HepG2 (cell line): ENCODE data around the gene P4HB. TPM values are rescaled to one million over a fixed set of nuclear protein-coding genes. Genes with fewer than 3 reads are reported as not detected.

Source experiments
- BORCS8-MEF2B ChIP-seq: sonication (generic); formaldehyde crosslinking; IDR thresholded peaks from 2 replicates; pipeline ENCODE4 v1.8.0; 2022; ENCODE audit warnings: mild to moderate bottlenecking, missing genetic modification reagents
- KDM3A ChIP-seq: IDR thresholded peaks from 2 replicates; pipeline ENCODE4 v1.6.1; 2018; ENCODE audit warnings: low read depth, missing compliant biosample characterization
- KDM4B ChIP-seq: sonication (generic); formaldehyde crosslinking; IDR thresholded peaks from 2 replicates; pipeline ENCODE4 v1.4.0; 2020; ENCODE audit warnings: missing genetic modification reagents
- MLLT10 ChIP-seq: sonication (generic); formaldehyde crosslinking; IDR thresholded peaks from 2 replicates; pipeline ENCODE4 v1.4.0; 2020; ENCODE audit warnings: missing genetic modification reagents
- NR2F1 ChIP-seq, 2 experiments: fragments of 450-650 bp in 1 of 2; formaldehyde crosslinking in 1 of 2; IDR thresholded peaks; 2 replicates each; pipeline versions ENCODE4 v1.5.0 to v1.6.1; 2016 to 2020; ENCODE audit warnings: mild to moderate bottlenecking in 1 of 2, missing compliant biosample characterization in 1 of 2, missing genetic modification reagents in 1 of 2, moderate library complexity in 1 of 2
- RAD51 ChIP-seq: fragments of 450-650 bp; IDR thresholded peaks from 2 replicates; pipeline ENCODE4 v1.6.1; 2016; ENCODE audit warnings: borderline replicate concordance
- SAP130 ChIP-seq: IDR thresholded peaks from 2 replicates; pipeline ENCODE4 v1.6.1; 2016; ENCODE audit warnings: low read depth
- STAT6 ChIP-seq: sonication (generic); formaldehyde crosslinking; IDR thresholded peaks from 2 replicates; pipeline ENCODE4 v1.4.0; 2020; ENCODE audit warnings: missing genetic modification reagents, mild to moderate bottlenecking, borderline replicate concordance
- TBX2 ChIP-seq: sonication (generic); formaldehyde crosslinking; IDR thresholded peaks from 2 replicates; pipeline ENCODE4 v1.5.0; 2020; ENCODE audit warnings: missing genetic modification reagents, mild to moderate bottlenecking, borderline replicate concordance
- ZBTB25 ChIP-seq: IDR thresholded peaks from 2 replicates; pipeline ENCODE4 v1.6.1; 2018; ENCODE audit warnings: missing genetic modification reagents
- ZBTB26 ChIP-seq: IDR thresholded peaks from 2 replicates; pipeline ENCODE4 v1.6.1; 2016; ENCODE audit warnings: missing compliant biosample characterization, missing genetic modification reagents, borderline replicate concordance
- ZKSCAN1 ChIP-seq: fragments of 150-350 bp; IDR thresholded peaks from 2 replicates; pipeline ENCODE4 v1.6.1; 2014; ENCODE audit warnings: low read length
- ZNF20 ChIP-seq: sonication (generic); formaldehyde crosslinking; IDR thresholded peaks from 2 replicates; pipeline ENCODE4 v1.4.0; 2020; ENCODE audit warnings: mild to moderate bottlenecking, moderate library complexity, missing genetic modification reagents
- ZNF44 ChIP-seq: sonication (generic); formaldehyde crosslinking; IDR thresholded peaks from 2 replicates; pipeline ENCODE4 v1.5.1; 2020; ENCODE audit warnings: mild to moderate bottlenecking, missing genetic modification reagents
- ZNF503 ChIP-seq: sonication (generic); formaldehyde crosslinking; IDR thresholded peaks from 2 replicates; pipeline ENCODE4 v1.4.0; 2020; ENCODE audit warnings: missing genetic modification reagents
- ZNF512B ChIP-seq: sonication (generic); formaldehyde crosslinking; IDR thresholded peaks from 2 replicates; pipeline ENCODE4 v1.5.1; 2020; ENCODE audit warnings: missing genetic modification reagents, mild to moderate bottlenecking, borderline replicate concordance
- ZSCAN29 ChIP-seq: sonication (generic); formaldehyde crosslinking; conservative IDR thresholded peaks from 2 replicates; pipeline ENCODE4 v1.4.0; 2020; ENCODE audit warnings: mild to moderate bottlenecking, missing genetic modification reagents
- polyA plus RNA-seq, 8 experiments: library from polyadenylated mRNA; depleted of rRNA in 3 of 8; stranded (reverse) in 7 of 8; unstranded in 1 of 8; fragments of >200 nt; fragmentation: Illumina TruSeq in 4 of 8; extraction: Trizol in 4 of 8; gene quantifications; 2 replicates each; pipeline versions ENCODE4 v1.2.1 to v1.2.3, GENCODE V29; 2011 to 2016; ENCODE audit warnings: low read depth in 4 of 8, missing spikeins in 1 of 8, mixed read lengths in 1 of 8; ENCODE audit not compliant: insufficient read depth in 1 of 8
- total RNA-seq, 5 experiments: library from RNA; depleted of rRNA; stranded (reverse); fragments of >200 nt; fragmentation: Illumina TruSeq; extraction: Trizol; gene quantifications; 2 replicates each; pipeline ENCODE4 v1.2.3, GENCODE V29; 2016; ENCODE audit warnings: low read depth in 1 of 5

Gene P4HB
- total and polyA plus RNA-seq, 2 of the 13 experiments (the other 11 are each of a cell fraction or from before 2014, with no cell fraction given): 185 to 782 TPM

GRCh38 chr17:81870131-81870980, 10.0 kb upstream of the P4HB start (continued):
- TF ChIP-seq ZBTB26 (CRISPR knock-in tag) (no peak), ZNF20 (CRISPR knock-in tag) (no peak), ZNF44 (CRISPR knock-in tag) (no peak), MLLT10 (no peak), BORCS8-MEF2B (no peak), ZNF512B (CRISPR knock-in tag) (no peak), KDM3A (CRISPR knock-in tag) (0 out of 2 replicates have a peak, but pooled peaks have one; percentile 33), NR2F1 (CRISPR knock-in tag; IDR thresholded peaks at IDR 0.05) (0 out of 4 replicates have a peak, but pooled peaks of 1 of the 2 experiments have one; percentile 14), ZBTB25 (no peak; the same call in 1 of the 2 replicates), ZSCAN29 (CRISPR knock-in tag) (no peak), ZKSCAN1 (no peak), SAP130 (CRISPR knock-in tag) (peak; percentile 46; the same call in 1 of the 2 replicates), ZNF503 (no peak), KDM4B (CRISPR knock-in tag) (peak; percentile 13; the same call in 1 of the 2 replicates), STAT6 (CRISPR knock-in tag) (no peak), TBX2 (no peak), RAD51 (no peak)
